ENCODE data around the gene TTC1.
"Not testable (repeated sequence)": the region's sequence is repeated elsewhere in the genome, so short reads cannot be mapped to it uniquely, and the experiment has no call there.

The TTC1 gene

GRCh38 chr5:159965031-159965837 is 43.7 kb upstream of the TTC1 start:
- peak; percentile 9 to 63 for DNase-seq
- no peak overlapping the region for H3K4me2 ChIP-seq (ENCODE audit: low read length)
- WGBS (ENCODE audit: extremely low coverage, insufficient coverage, insufficient read length) = no CpG with 5 or more reads among the region's 12 CpGs
- H3K18ac ChIP-seq (ENCODE audit: low read length) = no peak overlapping the region
- H3K9me3 ChIP-seq (ENCODE audit: insufficient read depth, low read depth, low read length) = no peaks in the 10 kb centered on the region
- H2BK120ac ChIP-seq (ENCODE audit: insufficient read depth, low read length, poor library complexity) = no peak overlapping the region
- no peak overlapping the region for H3K4ac ChIP-seq (ENCODE audit: low read depth, low read length)
- no peak overlapping the region for H4K8ac ChIP-seq (ENCODE audit: low read depth, low read length)
- H4K91ac ChIP-seq (ENCODE audit: low read depth, low read length) = no peak overlapping the region
- H3K4me3 ChIP-seq (ENCODE audit: low read depth, low read length) = no peak overlapping the region
- no peaks in the 10 kb centered on the region for H3K79me2 ChIP-seq (ENCODE audit: control insufficient read depth, insufficient read depth, low read length, poor library complexity)
- no peak overlapping the region for H2AFZ ChIP-seq (ENCODE audit: insufficient read depth, low read length, poor library complexity)
- H3K27me3 ChIP-seq (ENCODE audit: insufficient read depth, low read length) = peaks cover under 1% of the 10 kb centered on the region
- H3K9ac ChIP-seq (ENCODE audit: low read length) = no peak overlapping the region
- H3K23ac ChIP-seq (ENCODE audit: low read length) = no peak overlapping the region
- H3K27ac ChIP-seq (ENCODE audit: low read depth, low read length) = no peak overlapping the region
- no peak overlapping the region for H2BK5ac ChIP-seq (ENCODE audit: low read depth, low read length, poor library complexity)
- peaks cover 4 to 6% of the 10 kb centered on the region in 2 experiments for H3K4me1 ChIP-seq (ENCODE audit: control insufficient read depth in 1 of 2, insufficient read depth in 2 of 2, low read length in 2 of 2)
- no peak overlapping the region for H3K14ac ChIP-seq (ENCODE audit: low read length)
- H3K79me1 ChIP-seq (ENCODE audit: low read length) = no peaks in the 10 kb centered on the region
- no peak overlapping the region for H2BK12ac ChIP-seq (ENCODE audit: low read length)
- H2AK5ac ChIP-seq (ENCODE audit: low read length) = no peak overlapping the region
- H3K36me3 ChIP-seq (ENCODE audit: control insufficient read depth in 1 of 2, insufficient read depth in 2 of 2, low read length in 2 of 2) = no peaks in the 10 kb centered on the region
- no peak overlapping the region for H4K12ac ChIP-seq (ENCODE audit: low read depth, low read length)

DNA sequence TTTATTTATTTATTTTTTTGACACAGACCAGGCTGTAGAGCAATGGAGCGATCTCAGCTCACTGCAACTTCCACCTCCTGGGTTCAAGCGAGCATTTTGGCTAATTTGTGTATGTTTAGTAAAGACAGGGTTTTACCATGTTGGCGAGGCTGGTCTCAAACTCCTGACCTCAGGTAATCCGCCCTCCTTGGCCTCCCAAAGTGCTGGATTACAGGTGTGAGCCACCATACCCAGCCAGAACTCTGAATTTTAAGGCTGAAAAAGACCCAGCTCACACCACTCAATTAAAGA is 43.2 kb upstream of the TTC1 start:
- not testable (repeated sequence) for H4K12ac ChIP-seq (ENCODE audit: low read depth, low read length); H4K8ac ChIP-seq (ENCODE audit: low read depth, low read length); H3K4ac ChIP-seq (ENCODE audit: low read depth, low read length); H3K14ac ChIP-seq (ENCODE audit: low read length); H2BK12ac ChIP-seq (ENCODE audit: low read length); H3K27ac ChIP-seq (ENCODE audit: low read depth, low read length); H3K9me3 ChIP-seq (ENCODE audit: insufficient read depth, low read depth, low read length); H3K9ac ChIP-seq (ENCODE audit: low read length); H2BK120ac ChIP-seq (ENCODE audit: insufficient read depth, low read length, poor library complexity); H3K27me3 ChIP-seq (ENCODE audit: insufficient read depth, low read length); H2AFZ ChIP-seq (ENCODE audit: insufficient read depth, low read length, poor library complexity); H2AK5ac ChIP-seq (ENCODE audit: low read length); H3K36me3 ChIP-seq (ENCODE audit: control insufficient read depth in 1 of 2, insufficient read depth in 2 of 2, low read length in 2 of 2); H3K4me2 ChIP-seq (ENCODE audit: low read length); DNase-seq; H3K18ac ChIP-seq (ENCODE audit: low read length); H3K4me3 ChIP-seq (ENCODE audit: low read depth, low read length); H4K91ac ChIP-seq (ENCODE audit: low read depth, low read length); H3K79me2 ChIP-seq (ENCODE audit: control insufficient read depth, insufficient read depth, low read length, poor library complexity); H3K79me1 ChIP-seq (ENCODE audit: low read length); H2BK5ac ChIP-seq (ENCODE audit: low read depth, low read length, poor library complexity); H3K23ac ChIP-seq (ENCODE audit: low read length); H3K4me1 ChIP-seq (ENCODE audit: control insufficient read depth in 1 of 2, insufficient read depth in 2 of 2, low read length in 2 of 2)
- no CpG with 5 or more reads among the region's 4 CpGs for WGBS (ENCODE audit: extremely low coverage, insufficient coverage, insufficient read length)

DNA sequence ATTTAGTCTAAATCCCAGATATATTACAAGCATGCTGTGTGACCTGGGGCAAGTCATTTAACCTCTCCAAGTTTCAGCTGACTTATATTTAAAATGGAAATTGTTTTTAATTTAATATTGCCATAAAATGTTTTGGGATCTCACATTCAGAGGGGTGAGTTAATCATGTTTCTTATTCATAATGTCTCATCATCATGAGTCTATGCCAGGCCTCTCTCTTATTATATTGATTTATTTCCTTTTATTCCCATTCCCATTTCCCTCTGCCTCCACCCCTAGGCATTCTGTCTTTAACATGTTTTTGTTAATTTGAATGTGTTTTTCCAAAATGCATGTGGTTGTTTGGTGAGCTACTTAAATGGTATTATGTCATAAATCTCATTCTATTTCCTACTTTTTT is 39.0 kb upstream of the TTC1 start:
- no peak for DNase-seq

DNA sequence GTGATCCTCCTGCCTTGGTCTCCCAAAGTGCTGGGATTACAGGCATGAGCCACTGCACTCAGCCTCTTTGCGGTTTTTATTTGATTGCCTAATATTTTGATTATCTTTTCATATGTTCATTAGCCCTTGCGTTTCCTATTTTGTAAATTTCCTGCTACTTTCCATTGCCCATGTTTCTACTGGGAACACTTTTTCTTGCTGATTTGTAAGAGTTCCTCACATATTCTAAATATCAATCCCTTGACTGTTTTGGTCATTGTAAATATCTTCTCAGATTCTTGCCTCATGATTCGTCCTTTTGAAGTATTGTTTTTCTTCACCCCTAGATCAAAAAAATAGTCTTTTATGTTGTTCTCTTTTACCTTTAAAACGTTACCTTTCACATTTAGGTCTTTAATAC is 37.9 kb upstream of the TTC1 start:
- Histone ChIP-seq H4K8ac (ENCODE audit: low read depth, low read length) (no peak overlapping the region), H3K23ac (ENCODE audit: low read length) (no peak overlapping the region), H3K27me3 (ENCODE audit: insufficient read depth, low read length) (peaks cover 20% of the 10 kb centered on the region), H3K36me3 (ENCODE audit: control insufficient read depth in 1 of 2, insufficient read depth in 2 of 2, low read length in 2 of 2) (no peaks in the 10 kb centered on the region), H2BK5ac (ENCODE audit: low read depth, low read length, poor library complexity) (no peak overlapping the region), H3K4me1 (ENCODE audit: control insufficient read depth in 1 of 2, insufficient read depth in 2 of 2, low read length in 2 of 2) (peaks cover 3 to 6% of the 10 kb centered on the region in 2 experiments), H3K4ac (ENCODE audit: low read depth, low read length) (no peak overlapping the region), H4K91ac (ENCODE audit: low read depth, low read length) (no peak overlapping the region), H2AK5ac (ENCODE audit: low read length) (no peak overlapping the region), H4K12ac (ENCODE audit: low read depth, low read length) (no peak overlapping the region), H3K4me3 (ENCODE audit: low read depth, low read length) (no peak overlapping the region), H2AFZ (ENCODE audit: insufficient read depth, low read length, poor library complexity) (no peak overlapping the region), H3K4me2 (ENCODE audit: low read length) (no peak overlapping the region), H3K9me3 (ENCODE audit: insufficient read depth, low read depth, low read length) (peaks cover 4% of the 10 kb centered on the region), H3K9ac (ENCODE audit: low read length) (no peak overlapping the region), H3K79me2 (ENCODE audit: control insufficient read depth, insufficient read depth, low read length, poor library complexity) (no peaks in the 10 kb centered on the region), H2BK12ac (ENCODE audit: low read length) (no peak overlapping the region), H3K79me1 (ENCODE audit: low read length) (no peaks in the 10 kb centered on the region), H3K14ac (ENCODE audit: low read length) (no peak overlapping the region), H2BK120ac (ENCODE audit: insufficient read depth, low read length, poor library complexity) (no peak overlapping the region), H3K27ac (ENCODE audit: low read depth, low read length) (no peak overlapping the region), H3K18ac (ENCODE audit: low read length) (no peak overlapping the region)
- WGBS (ENCODE audit: extremely low coverage, insufficient coverage, insufficient read length) = no CpG with 5 or more reads among the region's 4 CpGs
- DNase-seq = peak in 1 of 2 donors; percentile 60

More for the DNA sequence above, 39.0 kb upstream of the TTC1 start:
- Histone ChIP-seq H3K79me1 (ENCODE audit: low read length) (no peaks in the 10 kb centered on the region), H3K4me1 (ENCODE audit: control insufficient read depth in 1 of 2, insufficient read depth in 2 of 2, low read length in 2 of 2) (peaks cover 7 to 8% of the 10 kb centered on the region in 2 experiments), H3K9me3 (ENCODE audit: insufficient read depth, low read depth, low read length) (peaks cover 4% of the 10 kb centered on the region), H3K9ac (ENCODE audit: low read length) (no peak overlapping the region), H3K14ac (ENCODE audit: low read length) (no peak overlapping the region), H3K79me2 (ENCODE audit: control insufficient read depth, insufficient read depth, low read length, poor library complexity) (no peaks in the 10 kb centered on the region), H4K12ac (ENCODE audit: low read depth, low read length) (no peak overlapping the region), H3K4me2 (ENCODE audit: low read length) (no peak overlapping the region), H2AK5ac (ENCODE audit: low read length) (no peak overlapping the region), H4K8ac (ENCODE audit: low read depth, low read length) (no peak overlapping the region), H2AFZ (ENCODE audit: insufficient read depth, low read length, poor library complexity) (no peak overlapping the region), H3K23ac (ENCODE audit: low read length) (no peak overlapping the region), H4K91ac (ENCODE audit: low read depth, low read length) (no peak overlapping the region), H3K36me3 (ENCODE audit: control insufficient read depth in 1 of 2, insufficient read depth in 2 of 2, low read length in 2 of 2) (no peaks in the 10 kb centered on the region), H3K18ac (ENCODE audit: low read length) (no peak overlapping the region), H2BK120ac (ENCODE audit: insufficient read depth, low read length, poor library complexity) (no peak overlapping the region), H3K27me3 (ENCODE audit: insufficient read depth, low read length) (peaks cover 20% of the 10 kb centered on the region), H3K4ac (ENCODE audit: low read depth, low read length) (no peak overlapping the region), H3K4me3 (ENCODE audit: low read depth, low read length) (no peak overlapping the region), H2BK5ac (ENCODE audit: low read depth, low read length, poor library complexity) (no peak overlapping the region), H2BK12ac (ENCODE audit: low read length) (no peak overlapping the region), H3K27ac (ENCODE audit: low read depth, low read length) (no peak overlapping the region)
